ENCODE results near the gene NHSL1. TPM values are rescaled to one million over a fixed set of nuclear protein-coding genes. Genes with fewer than 3 reads are reported as not detected.

The NHSL1 gene
- total RNA-seq, 1 donor: 6.9 TPM

DNA sequence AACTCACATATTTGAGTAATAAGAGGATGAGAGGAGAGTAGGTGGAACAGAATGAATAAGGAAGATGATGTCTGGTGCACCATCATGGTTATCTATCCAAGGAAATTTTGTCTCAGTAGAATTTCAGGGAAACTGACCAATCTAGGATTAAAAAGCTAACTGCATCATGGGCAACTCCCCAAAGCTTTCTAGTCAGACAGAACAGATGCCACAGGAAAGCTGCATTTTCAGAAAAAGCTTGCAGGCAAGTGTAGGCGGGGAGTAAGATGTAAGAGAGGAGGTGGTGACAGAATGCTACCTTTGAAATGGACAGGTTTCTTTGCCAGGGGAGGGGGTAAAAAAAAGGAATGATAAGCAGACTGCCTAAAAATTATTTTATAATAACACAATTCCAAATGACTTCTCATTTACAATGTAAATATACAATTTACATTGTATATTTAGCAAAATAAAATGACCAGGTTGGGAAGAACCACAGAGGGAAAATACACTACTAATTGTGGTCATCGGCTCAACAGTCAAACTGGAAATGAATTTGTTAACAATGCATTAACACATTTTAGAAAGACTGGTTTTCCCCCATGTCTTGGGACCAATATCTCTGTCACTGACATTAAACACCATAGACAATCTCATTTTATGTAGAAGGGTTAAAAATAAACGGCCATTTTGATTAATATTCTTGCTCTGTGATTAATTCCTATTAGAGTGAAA lies 15.1 kb downstream of the NHSL1 start:
- H3K9me3 ChIP-seq (ENCODE audit: low read depth, low read length): no peaks in the 10 kb centered on the region
- TF ChIP-seq, protein P1, sequence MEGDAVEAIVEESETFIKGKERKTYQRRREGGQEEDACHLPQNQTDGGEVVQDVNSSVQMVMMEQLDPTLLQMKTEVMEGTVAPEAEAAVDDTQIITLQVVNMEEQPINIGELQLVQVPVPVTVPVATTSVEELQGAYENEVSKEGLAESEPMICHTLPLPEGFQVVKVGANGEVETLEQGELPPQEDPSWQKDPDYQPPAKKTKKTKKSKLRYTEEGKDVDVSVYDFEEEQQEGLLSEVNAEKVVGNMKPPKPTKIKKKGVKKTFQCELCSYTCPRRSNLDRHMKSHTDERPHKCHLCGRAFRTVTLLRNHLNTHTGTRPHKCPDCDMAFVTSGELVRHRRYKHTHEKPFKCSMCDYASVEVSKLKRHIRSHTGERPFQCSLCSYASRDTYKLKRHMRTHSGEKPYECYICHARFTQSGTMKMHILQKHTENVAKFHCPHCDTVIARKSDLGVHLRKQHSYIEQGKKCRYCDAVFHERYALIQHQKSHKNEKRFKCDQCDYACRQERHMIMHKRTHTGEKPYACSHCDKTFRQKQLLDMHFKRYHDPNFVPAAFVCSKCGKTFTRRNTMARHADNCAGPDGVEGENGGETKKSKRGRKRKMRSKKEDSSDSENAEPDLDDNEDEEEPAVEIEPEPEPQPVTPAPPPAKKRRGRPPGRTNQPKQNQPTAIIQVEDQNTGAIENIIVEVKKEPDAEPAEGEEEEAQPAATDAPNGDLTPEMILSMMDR (IDR thresholded peaks at IDR 0.05; ENCODE audit: extremely low read depth, low read depth, low read length): no peak
- H3K27ac ChIP-seq (ENCODE audit: low read depth, low read length): no peak overlapping the region
- H3K4me2 ChIP-seq (ENCODE audit: insufficient read depth, low read length): no peak overlapping the region
- no peaks in the 10 kb centered on the region for H3K36me3 ChIP-seq (ENCODE audit: insufficient read depth, low read length)
- no peaks in the 10 kb centered on the region for H3K27me3 ChIP-seq (ENCODE audit: insufficient read depth, low read length)
- H4K20me1 ChIP-seq (ENCODE audit: insufficient read depth, low read length): no peaks in the 10 kb centered on the region
- no peak overlapping the region for H2AFZ ChIP-seq (ENCODE audit: low read length)
- DNase-seq (ENCODE audit: insufficient read length, low spot score, missing footprints): peak; percentile 13
- H3K79me2 ChIP-seq (ENCODE audit: insufficient read depth, low read length): no peaks in the 10 kb centered on the region
- no peaks in the 10 kb centered on the region for H3K4me1 ChIP-seq (ENCODE audit: insufficient read depth, low read length)
- no peak overlapping the region for H3K4me3 ChIP-seq (ENCODE audit: insufficient read depth, low read length)

DNA sequence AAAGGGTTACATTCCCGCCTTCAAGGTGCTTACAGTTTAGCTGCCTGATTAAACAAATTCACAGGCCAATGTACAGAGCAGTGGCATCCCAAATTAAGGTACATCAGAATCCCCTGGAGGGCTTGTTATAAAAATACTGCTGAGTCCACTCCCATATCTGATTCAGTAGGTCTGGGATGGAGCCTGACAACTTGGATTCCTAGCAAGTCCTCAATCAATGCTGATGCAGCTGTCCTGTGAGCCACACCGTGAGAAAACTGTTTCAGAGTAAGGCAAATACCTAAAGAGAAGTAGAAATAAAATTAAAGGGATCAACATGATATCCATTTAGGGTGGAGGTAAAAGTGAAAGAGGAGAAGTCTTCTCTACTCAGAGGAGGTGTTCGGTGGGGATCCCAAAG lies 16.5 kb downstream of the NHSL1 start:
- Histone ChIP-seq H3K27me3 (ENCODE audit: insufficient read depth, low read length) (no peaks in the 10 kb centered on the region), H3K79me2 (ENCODE audit: insufficient read depth, low read length) (no peaks in the 10 kb centered on the region)

GRCh38 chr6:138480279-138480949 lies 18.9 kb downstream of the NHSL1 start:
- H3K27ac ChIP-seq (ENCODE audit: low read depth, low read length): no peak overlapping the region
- no peaks in the 10 kb centered on the region for H3K9me3 ChIP-seq (ENCODE audit: low read depth, low read length)
- TF ChIP-seq, protein P1 (IDR thresholded peaks at IDR 0.05; ENCODE audit: extremely low read depth, low read depth, low read length): no peak
- H3K4me2 ChIP-seq (ENCODE audit: insufficient read depth, low read length): no peak overlapping the region
- H4K20me1 ChIP-seq (ENCODE audit: insufficient read depth, low read length): no peaks in the 10 kb centered on the region
- no peaks in the 10 kb centered on the region for H3K36me3 ChIP-seq (ENCODE audit: insufficient read depth, low read length)
- H3K4me3 ChIP-seq (ENCODE audit: insufficient read depth, low read length): no peak overlapping the region
- H3K27me3 ChIP-seq (ENCODE audit: insufficient read depth, low read length): no peaks in the 10 kb centered on the region
- no peak for DNase-seq (ENCODE audit: insufficient read length, low spot score, missing footprints)
- H3K79me2 ChIP-seq (ENCODE audit: insufficient read depth, low read length): no peaks in the 10 kb centered on the region
- H3K4me1 ChIP-seq (ENCODE audit: insufficient read depth, low read length): no peaks in the 10 kb centered on the region
- no peak overlapping the region for H2AFZ ChIP-seq (ENCODE audit: low read length)

More for the DNA sequence above, 16.5 kb downstream of the NHSL1 start:
- H3K4me2 ChIP-seq (ENCODE audit: insufficient read depth, low read length): no peak overlapping the region
- no peak overlapping the region for H2AFZ ChIP-seq (ENCODE audit: low read length)
- H3K36me3 ChIP-seq (ENCODE audit: insufficient read depth, low read length): no peaks in the 10 kb centered on the region
- H3K4me1 ChIP-seq (ENCODE audit: insufficient read depth, low read length): no peaks in the 10 kb centered on the region
- no peak overlapping the region for H3K27ac ChIP-seq (ENCODE audit: low read depth, low read length)
- no peak for DNase-seq (ENCODE audit: insufficient read length, low spot score, missing footprints)
- TF ChIP-seq, protein P1 (IDR thresholded peaks at IDR 0.05; ENCODE audit: extremely low read depth, low read depth, low read length): no peak
- H3K4me3 ChIP-seq (ENCODE audit: insufficient read depth, low read length): no peak overlapping the region
- H4K20me1 ChIP-seq (ENCODE audit: insufficient read depth, low read length): no peaks in the 10 kb centered on the region
- H3K9me3 ChIP-seq (ENCODE audit: low read depth, low read length): no peaks in the 10 kb centered on the region

GRCh38 chr6:138477913-138478539 lies 21.3 kb downstream of the NHSL1 start:
- Histone ChIP-seq H3K79me2 (ENCODE audit: insufficient read depth, low read length) (no peaks in the 10 kb centered on the region), H3K27ac (ENCODE audit: low read depth, low read length) (no peak overlapping the region), H3K4me1 (ENCODE audit: insufficient read depth, low read length) (no peaks in the 10 kb centered on the region), H3K27me3 (ENCODE audit: insufficient read depth, low read length) (no peaks in the 10 kb centered on the region), H3K4me2 (ENCODE audit: insufficient read depth, low read length) (no peak overlapping the region), H3K36me3 (ENCODE audit: insufficient read depth, low read length) (no peaks in the 10 kb centered on the region), H3K9me3 (ENCODE audit: low read depth, low read length) (no peaks in the 10 kb centered on the region), H3K4me3 (ENCODE audit: insufficient read depth, low read length) (no peak overlapping the region), H4K20me1 (ENCODE audit: insufficient read depth, low read length) (no peaks in the 10 kb centered on the region), H2AFZ (ENCODE audit: low read length) (no peak overlapping the region)
- TF ChIP-seq, protein P1 (IDR thresholded peaks at IDR 0.05; ENCODE audit: extremely low read depth, low read depth, low read length): no peak
- DNase-seq (ENCODE audit: insufficient read length, low spot score, missing footprints): no peak

All from osteoblast (primary cell).